Kidney (tissue), 14 donors: ENCODE measurements around the gene ROR2. TPM values are rescaled to one million over a fixed set of nuclear protein-coding genes. Genes with fewer than 3 reads are reported as not detected.

Source experiments
- DNase-seq, 5 donors: peaks; one replicate each; pipeline ENCODE4 v3.0.0-alpha.2; 2013 to 2020
- FAIRE-seq: peaks from 2 replicates; lab custom pipeline; 2012; peaks lifted over from hg19 to GRCh38; lab: Jason Lieb, UNC
- H3K27ac ChIP-seq, 2 donors: one replicate each; pipeline ENCODE4 v1.7.0; 2013; ENCODE audit warnings: low read depth in 2 of 2, low read length in 2 of 2, inconsistent platforms in 1 of 2
- H3K27me3 ChIP-seq: one replicate; pipeline ENCODE4 v1.7.1; 2013; ENCODE audit warnings: low read length, inconsistent platforms; ENCODE audit not compliant: control insufficient read depth, insufficient read depth
- H3K36me3 ChIP-seq, 3 donors: one replicate each; pipeline versions ENCODE4 v1.7.0 to v1.7.1; 2013; ENCODE audit warnings: low read length in 3 of 3, control low read depth in 1 of 3, inconsistent platforms in 1 of 3; ENCODE audit not compliant: insufficient read depth in 3 of 3, control insufficient read depth in 2 of 3
- H3K4me1 ChIP-seq, 3 donors: one replicate each; pipeline versions ENCODE4 v1.7.0 to v1.7.1; 2013; ENCODE audit warnings: low read length in 3 of 3, inconsistent platforms in 1 of 3, low read depth in 1 of 3; ENCODE audit not compliant: control insufficient read depth in 2 of 3, insufficient read depth in 2 of 3
- H3K4me3 ChIP-seq, 3 donors: one replicate each; pipeline versions ENCODE4 v1.7.0 to v1.8.1; 2013; ENCODE audit warnings: low read length in 3 of 3, control low read depth in 1 of 3, inconsistent platforms in 1 of 3
- H3K9ac ChIP-seq, 3 donors: one replicate each; pipeline versions ENCODE4 v1.7.0 to v1.7.1; 2013; ENCODE audit warnings: low read length in 3 of 3, control low read depth in 1 of 3, inconsistent platforms in 1 of 3
- H3K9me3 ChIP-seq, 3 donors: one replicate each; pipeline versions ENCODE4 v1.7.0 to v1.7.1; 2013; ENCODE audit warnings: low read length in 3 of 3, control low read depth in 1 of 3, inconsistent platforms in 1 of 3; ENCODE audit not compliant: control insufficient read depth in 2 of 3, insufficient read depth in 1 of 3
- CTCF ChIP-seq: IDR thresholded peaks from 3 replicates; pipeline ENCODE4 v1.5.1; 2012; ENCODE audit warnings: mild to moderate bottlenecking, moderate library complexity, borderline replicate concordance; ENCODE audit not compliant: insufficient read depth; ENCODE audit errors: extremely low read depth
- intact Hi-C: fragments of 100-400 bp; cut with DNase I; formaldehyde crosslinking; loops from one replicate; pipeline ENCODE4 v1.11.1; 2022
- polyA plus RNA-seq: library from polyadenylated mRNA; stranded (reverse); fragments of 350-450 nt; fragmentation: Illumina TruSeq; extraction: RNeasy Lipid Tissue Mini Kit (QIAGEN cat#74804); gene quantifications from one replicate; pipeline ENCODE4 v1.2.3, GENCODE V29; 2014; ENCODE audit warnings: low read depth, low replicate concordance; ENCODE audit not compliant: insufficient read depth
- total RNA-seq: library from RNA; stranded (reverse); fragmentation: NEBNext Ultra II Directional; extraction: Animal tissue kit (Norgen Biotek cat#: 25700); gene quantifications from one replicate; pipeline ENCODE4 v1.2.1, GENCODE V29; 2021
- donor health status: control.
- donor health status: control.
- donor health status: control.
- donor health status: control.
- donor health status: control.
- donor health status: DM: yes; HTN: yes; CAD: no.
- donor health status: Normal renal cell carcinoma (clear cell type).

The ROR2 gene
- total and polyA plus RNA-seq, 2 donors from 2014 or later, result 1.5 to 5.7 TPM

GRCh38 chr9:91807643-91808246 is 142.3 kb downstream of the ROR2 start:
- FAIRE-seq (no peak), DNase-seq (peak in 1 of 5 donors; percentile 24)
- intact Hi-C loops, result no loop called here
- TF ChIP-seq CTCF, result no peak
- Histone ChIP-seq H3K4me3 (no peak overlapping the region), H3K36me3 (no peaks in the 10 kb centered on the region), H3K9me3 (no peaks in the 10 kb centered on the region), H3K27me3 (no peaks in the 10 kb centered on the region), H3K9ac (no peak overlapping the region), H3K4me1 (no peaks in the 10 kb centered on the region), H3K27ac (no peak overlapping the region)

GRCh38 chr9:91805031-91805430 is 145.0 kb downstream of the ROR2 start:
- Histone ChIP-seq H3K9ac (no peak overlapping the region), H3K27me3 (no peaks in the 10 kb centered on the region), H3K9me3 (no peaks in the 10 kb centered on the region), H3K27ac (no peak overlapping the region), H3K4me3 (no peak overlapping the region), H3K36me3 (no peaks in the 10 kb centered on the region), H3K4me1 (no peaks in the 10 kb centered on the region)
- intact Hi-C loops, result no loop called here
- TF ChIP-seq CTCF, result no peak
- no peak for DNase-seq
- no peak for FAIRE-seq

- no peak overlapping the region for H3K4me3 ChIP-seq
- intact Hi-C loops, result no loop called here
- no peak for DNase-seq
Observed at GRCh38 chr9:91803970-91804752, 145.9 kb downstream of the ROR2 start.

More at GRCh38 chr9:91803970-91804752, 145.9 kb downstream of the ROR2 start:
- Histone ChIP-seq H3K27ac (no peak overlapping the region), H3K4me1 (no peaks in the 10 kb centered on the region), H3K36me3 (no peaks in the 10 kb centered on the region), H3K9me3 (no peaks in the 10 kb centered on the region), H3K9ac (no peak overlapping the region), H3K27me3 (no peaks in the 10 kb centered on the region)
- no peak for TF ChIP-seq CTCF
- no peak for FAIRE-seq
